Fibroblast of skin of back (primary cell): ENCODE results near the gene CREB5.
"Not testable (repeated sequence)": the region's sequence is repeated elsewhere in the genome, so short reads cannot be mapped to it uniquely, and the experiment has no call there.

Experiments used
- DNase-seq: peaks from one replicate; pipeline ENCODE4 v3.0.0-alpha.2; 2013

The CREB5 gene

GRCh38 chr7:28582226-28582625, 169.9 kb downstream of the CREB5 start:
- DNase-seq: no peak

GRCh38 chr7:28584235-28584634, 171.9 kb downstream of the CREB5 start:
- DNase-seq: no peak

GRCh38 chr7:28586736-28587135, 174.4 kb downstream of the CREB5 start:
- DNase-seq: no peak

GRCh38 chr7:28587211-28587610, 174.9 kb downstream of the CREB5 start:
- no peak for DNase-seq

- DNase-seq: no peak
Observed at GRCh38 chr7:28588602-28589001, 176.3 kb downstream of the CREB5 start.

- no peak for DNase-seq
Observed at GRCh38 chr7:28591041-28591674, 178.8 kb downstream of the CREB5 start.

- DNase-seq: no peak
Observed at GRCh38 chr7:28591725-28592349, 179.5 kb downstream of the CREB5 start.

- DNase-seq: no peak
Observed at GRCh38 chr7:28592861-28593260, 180.5 kb downstream of the CREB5 start.

GRCh38 chr7:28595076-28595475, 182.8 kb downstream of the CREB5 start:
- DNase-seq: peak; percentile 40

- DNase-seq: no peak
Observed at GRCh38 chr7:28595801-28596200, 183.5 kb downstream of the CREB5 start.

- DNase-seq: peak; percentile 79
Observed at GRCh38 chr7:28596245-28596935, 184.1 kb downstream of the CREB5 start.

- no peak for DNase-seq
Observed at GRCh38 chr7:28597284-28597683, 185.0 kb downstream of the CREB5 start.

- not testable (repeated sequence) for DNase-seq
Observed at GRCh38 chr7:28598037-28598436, 185.7 kb downstream of the CREB5 start.

GRCh38 chr7:28598586-28598985, 186.3 kb downstream of the CREB5 start:
- no peak for DNase-seq

GRCh38 chr7:28599411-28599810, 187.1 kb downstream of the CREB5 start:
- DNase-seq: no peak

- DNase-seq: no peak
Observed at GRCh38 chr7:28602282-28602681, 190.0 kb downstream of the CREB5 start.

GRCh38 chr7:28605427-28606085, 193.2 kb downstream of the CREB5 start:
- no peak for DNase-seq

- no peak for DNase-seq
Observed at GRCh38 chr7:28606421-28606820, 194.1 kb downstream of the CREB5 start.

- DNase-seq: no peak
Observed at GRCh38 chr7:28607855-28608193, 195.5 kb downstream of the CREB5 start.

GRCh38 chr7:28608237-28608656, 195.9 kb downstream of the CREB5 start:
- DNase-seq: no peak

- DNase-seq: no peak
Observed at GRCh38 chr7:28608731-28609130, 196.4 kb downstream of the CREB5 start.

GRCh38 chr7:28609608-28610007, 197.3 kb downstream of the CREB5 start:
- DNase-seq: no peak

- not testable (repeated sequence) for DNase-seq
Observed at GRCh38 chr7:28611399-28611897, 199.1 kb downstream of the CREB5 start.
